H1 (cell line): ENCODE data around the gene ENPP3. TPM values are rescaled to one million over a fixed set of nuclear protein-coding genes. Genes with fewer than 3 reads are reported as not detected.

Experiments used
- BCL11A ChIP-seq, 2 experiments: IDR thresholded peaks; one replicate each; pipeline ENCODE4 v1.6.1; 2011; ENCODE audit warnings: low read depth in 2 of 2, low read length in 2 of 2, mild to moderate bottlenecking in 2 of 2
- CREB1 ChIP-seq: IDR thresholded peaks from 2 replicates; pipeline ENCODE4 v1.6.1; 2012; ENCODE audit warnings: inconsistent platforms
- HDAC2 ChIP-seq, 2 experiments: fragments of 300-600 bp in 1 of 2; sonication (generic) in 1 of 2; IDR thresholded peaks; 2 replicates each; pipeline ENCODE4 v1.6.1; 2011 to 2012; ENCODE audit warnings: low read depth in 2 of 2, low read length in 2 of 2, mild to moderate bottlenecking in 2 of 2, moderate library complexity in 2 of 2, borderline replicate concordance in 1 of 2, inconsistent platforms in 1 of 2
- JUND ChIP-seq: IDR thresholded peaks from 2 replicates; pipeline ENCODE4 v1.6.1; 2011; ENCODE audit warnings: mild to moderate bottlenecking, improper control_type of control experiment, low read length
- SP2 ChIP-seq: IDR thresholded peaks from 2 replicates; pipeline ENCODE4 v1.6.1; 2012; ENCODE audit warnings: mild to moderate bottlenecking, low read length, inconsistent platforms
- polyA plus RNA-seq, 7 experiments: library from polyadenylated mRNA; depleted of rRNA in 3 of 7; stranded (reverse) in 5 of 7; unstranded in 2 of 7; fragments of >200 nt in 5 of 7; fragments of 200-250 nt in 2 of 7; gene quantifications; 1 replicate in 5 of 7; 2 replicates in 1 of 7; 4 replicates in 1 of 7; pipeline versions ENCODE4 v1.2.1 to v1.2.3, GENCODE V29; 2011 to 2013; ENCODE audit warnings: missing spikeins in 2 of 7, mixed read lengths in 2 of 7
- total RNA-seq: library from RNA; stranded (reverse); fragmentation: NEBNext Ultra II Directional; extraction: Animal tissue kit (Norgen Biotek cat#: 25700); gene quantifications from 2 replicates; pipeline ENCODE4 v1.2.1, GENCODE V29; 2021

ENPP3 gene
- total and polyA plus RNA-seq, 2 of the 8 experiments (the other 6 are each of a cell fraction or from before 2014, with no cell fraction given), result 0.11 TPM; not detected in 1

- TF ChIP-seq CREB1 (no peak), SP2 (no peak), JUND (no peak), HDAC2 (IDR thresholded peaks at IDR 0.05; ENCODE audit: borderline replicate concordance in 1 of 2, low read depth in 2 of 2, low read length in 2 of 2) (no peak), BCL11A (IDR thresholded peaks at IDR 0.05; ENCODE audit: low read depth in 2 of 2, low read length in 2 of 2) (no peak)
Observed at GRCh38 chr6:131631625-131632289, 5.3 kb upstream of the ENPP3 start (continued).
